SK-N-SH (cell line): ENCODE measurements around the gene LRRC8D.

Experiments used
- CHD2 ChIP-seq: fragments of 150-350 bp; IDR thresholded peaks from 2 replicates; pipeline ENCODE4 v1.6.1; 2018; ENCODE audit warnings: low read length; ENCODE audit not compliant: partially characterized antibody
- ELF1 ChIP-seq: IDR thresholded peaks from 2 replicates; pipeline ENCODE4 v1.4.0; 2012
- EP300 ChIP-seq, 2 experiments: IDR thresholded peaks; 2 replicates each; pipeline versions ENCODE4 v1.4.0 to v1.6.1; 2012; ENCODE audit warnings: borderline replicate concordance in 1 of 2, low read depth in 1 of 2, low read length in 1 of 2
- FOXM1 ChIP-seq: IDR thresholded peaks from 2 replicates; pipeline ENCODE4 v1.4.0; 2012; ENCODE audit warnings: low read depth, mild to moderate bottlenecking
- MXI1 ChIP-seq: IDR thresholded peaks from 2 replicates; pipeline ENCODE4 v1.6.1; 2012; ENCODE audit warnings: mild to moderate bottlenecking, low read depth, low read length, improper control_type of control experiment
- POLR2AphosphoS5 ChIP-seq: IDR thresholded peaks from 2 replicates; pipeline ENCODE4 v1.6.1; 2012; ENCODE audit warnings: low read depth, low read length
- RFX5 ChIP-seq: IDR thresholded peaks from 2 replicates; pipeline ENCODE4 v1.6.1; 2012; ENCODE audit warnings: mild to moderate bottlenecking, improper control_type of control experiment, low read length
- TCF12 ChIP-seq: IDR thresholded peaks from 2 replicates; pipeline ENCODE4 v1.4.0; 2012
- TF ChIP-seq, protein P1 (sequence below): fragments of 150-350 bp; IDR thresholded peaks from 2 replicates; pipeline ENCODE4 v1.6.1; 2017; ENCODE audit warnings: antibody characterized with exemption, low read length, low read depth, borderline replicate concordance
- TF ChIP-seq, protein P2 (sequence below): fragments of 200-600 bp; sonication (generic); IDR thresholded peaks from 2 replicates; pipeline ENCODE4 v1.6.1; 2017; ENCODE audit warnings: antibody characterized with exemption, mild to moderate bottlenecking, moderate library complexity
- TF ChIP-seq, protein P3 (sequence below): IDR thresholded peaks from 2 replicates; pipeline ENCODE4 v1.4.0; 2012; ENCODE audit warnings: low read depth

DNA sequence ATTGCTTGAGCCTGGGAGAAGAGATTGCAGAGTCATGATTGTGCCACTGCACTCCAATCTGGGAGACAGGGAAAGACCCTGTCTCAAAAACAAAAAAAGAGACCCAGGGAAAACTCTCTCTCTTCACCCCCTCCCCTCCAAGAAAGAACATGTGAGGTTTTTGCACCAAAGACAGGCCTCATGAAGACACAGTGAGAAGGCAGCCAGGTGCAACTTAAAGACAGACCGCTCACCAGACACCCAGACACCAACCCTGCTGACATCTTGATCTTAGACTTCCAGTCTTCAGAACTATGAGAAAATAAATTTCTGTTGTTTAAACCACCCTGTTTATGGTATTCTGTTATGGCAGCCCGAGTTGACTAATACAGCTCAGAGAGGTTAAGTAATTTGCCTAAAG, 13.3 kb upstream of the LRRC8D start:
- TF ChIP-seq MXI1 (no peak), EP300 (IDR thresholded peaks at IDR 0.05; ENCODE audit: borderline replicate concordance in 1 of 2, low read depth in 1 of 2, low read length in 1 of 2) (no peak), CHD2 (no peak), TCF12 (no peak), POLR2AphosphoS5 (no peak), FOXM1 (no peak), ELF1 (no peak), RFX5 (no peak)
- TF ChIP-seq, protein P1, sequence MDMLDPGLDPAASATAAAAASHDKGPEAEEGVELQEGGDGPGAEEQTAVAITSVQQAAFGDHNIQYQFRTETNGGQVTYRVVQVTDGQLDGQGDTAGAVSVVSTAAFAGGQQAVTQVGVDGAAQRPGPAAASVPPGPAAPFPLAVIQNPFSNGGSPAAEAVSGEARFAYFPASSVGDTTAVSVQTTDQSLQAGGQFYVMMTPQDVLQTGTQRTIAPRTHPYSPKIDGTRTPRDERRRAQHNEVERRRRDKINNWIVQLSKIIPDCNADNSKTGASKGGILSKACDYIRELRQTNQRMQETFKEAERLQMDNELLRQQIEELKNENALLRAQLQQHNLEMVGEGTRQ = no peak
- TF ChIP-seq, protein P2, sequence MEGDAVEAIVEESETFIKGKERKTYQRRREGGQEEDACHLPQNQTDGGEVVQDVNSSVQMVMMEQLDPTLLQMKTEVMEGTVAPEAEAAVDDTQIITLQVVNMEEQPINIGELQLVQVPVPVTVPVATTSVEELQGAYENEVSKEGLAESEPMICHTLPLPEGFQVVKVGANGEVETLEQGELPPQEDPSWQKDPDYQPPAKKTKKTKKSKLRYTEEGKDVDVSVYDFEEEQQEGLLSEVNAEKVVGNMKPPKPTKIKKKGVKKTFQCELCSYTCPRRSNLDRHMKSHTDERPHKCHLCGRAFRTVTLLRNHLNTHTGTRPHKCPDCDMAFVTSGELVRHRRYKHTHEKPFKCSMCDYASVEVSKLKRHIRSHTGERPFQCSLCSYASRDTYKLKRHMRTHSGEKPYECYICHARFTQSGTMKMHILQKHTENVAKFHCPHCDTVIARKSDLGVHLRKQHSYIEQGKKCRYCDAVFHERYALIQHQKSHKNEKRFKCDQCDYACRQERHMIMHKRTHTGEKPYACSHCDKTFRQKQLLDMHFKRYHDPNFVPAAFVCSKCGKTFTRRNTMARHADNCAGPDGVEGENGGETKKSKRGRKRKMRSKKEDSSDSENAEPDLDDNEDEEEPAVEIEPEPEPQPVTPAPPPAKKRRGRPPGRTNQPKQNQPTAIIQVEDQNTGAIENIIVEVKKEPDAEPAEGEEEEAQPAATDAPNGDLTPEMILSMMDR = no peak
- TF ChIP-seq, protein P3, sequence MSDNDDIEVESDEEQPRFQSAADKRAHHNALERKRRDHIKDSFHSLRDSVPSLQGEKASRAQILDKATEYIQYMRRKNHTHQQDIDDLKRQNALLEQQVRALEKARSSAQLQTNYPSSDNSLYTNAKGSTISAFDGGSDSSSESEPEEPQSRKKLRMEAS = no peak
